Parathyroid adenoma (tissue), 2 donors: Measurements from ENCODE around the gene HCN2.

Source experiments
- H2AFZ ChIP-seq: fragments of 300-600 bp; sonication (generic); one replicate; pipeline ENCODE4 v1.7.0; 2017; ENCODE audit warnings: antibody characterized with exemption, mild to moderate bottlenecking
- H3K27ac ChIP-seq: fragments of 300-600 bp; sonication (generic); one replicate; pipeline ENCODE4 v1.7.0; 2017
- H3K27me3 ChIP-seq: fragments of 300-600 bp; sonication (generic); one replicate; pipeline ENCODE4 v1.7.0; 2017; ENCODE audit warnings: low read length; ENCODE audit not compliant: control insufficient read depth, insufficient read depth
- H3K36me3 ChIP-seq: fragments of 300-600 bp; sonication (generic); one replicate; pipeline ENCODE4 v1.7.0; 2017; ENCODE audit warnings: low read length; ENCODE audit not compliant: control insufficient read depth, insufficient read depth
- H3K4me1 ChIP-seq: fragments of 300-600 bp; sonication (generic); one replicate; pipeline ENCODE4 v1.7.0; 2017; ENCODE audit warnings: control low read depth
- H3K4me2 ChIP-seq: fragments of 300-600 bp; sonication (generic); one replicate; pipeline ENCODE4 v1.7.0; 2017; ENCODE audit warnings: low read length
- H3K4me3 ChIP-seq: fragments of 300-600 bp; sonication (generic); one replicate; pipeline ENCODE4 v1.7.0; 2017; ENCODE audit warnings: low read depth, low read length
- H3K79me2 ChIP-seq: fragments of 300-600 bp; sonication (generic); one replicate; pipeline ENCODE4 v1.7.0; 2017; ENCODE audit warnings: control low read depth
- H3K9ac ChIP-seq: fragments of 300-600 bp; sonication (generic); one replicate; pipeline ENCODE4 v1.7.0; 2017; ENCODE audit warnings: mild to moderate bottlenecking
- H3K9me3 ChIP-seq: fragments of 300-600 bp; sonication (generic); one replicate; pipeline ENCODE4 v1.7.0; 2017; ENCODE audit warnings: low read length; ENCODE audit not compliant: control insufficient read depth
- CTCF ChIP-seq: fragments of 300-600 bp; sonication (generic); IDR thresholded peaks from one replicate; pipeline ENCODE4 v1.7.0; 2017; ENCODE audit warnings: antibody characterized with exemption, mild to moderate bottlenecking
- donor health status: primary hyperparathyroidism.

The HCN2 gene

GRCh38 chr19:658916-659839 lies 69.5 kb downstream of the HCN2 start:
- no peak overlapping the region for H3K9ac ChIP-seq
- peaks cover 64% of the 10 kb centered on the region for H3K79me2 ChIP-seq
- H3K9me3 ChIP-seq, result no peaks in the 10 kb centered on the region
- no peak overlapping the region for H2AFZ ChIP-seq
- TF ChIP-seq CTCF, result no peak
- no peaks in the 10 kb centered on the region for H3K36me3 ChIP-seq
- H3K27me3 ChIP-seq, result no peaks in the 10 kb centered on the region
- H3K4me1 ChIP-seq, result peaks cover 12% of the 10 kb centered on the region
- no peak overlapping the region for H3K4me3 ChIP-seq
- no peak overlapping the region for H3K4me2 ChIP-seq
- H3K27ac ChIP-seq, result no peak overlapping the region

GRCh38 chr19:660793-661426 lies 71.2 kb downstream of the HCN2 start:
- peaks cover 12% of the 10 kb centered on the region for H3K4me1 ChIP-seq
- H3K4me3 ChIP-seq, result peak overlapping the region; percentile 74
- H3K27me3 ChIP-seq, result no peaks in the 10 kb centered on the region
- H3K27ac ChIP-seq, result no peak overlapping the region
- TF ChIP-seq CTCF, result no peak
- H2AFZ ChIP-seq, result no peak overlapping the region
- H3K79me2 ChIP-seq, result peaks cover 53% of the 10 kb centered on the region
- no peak overlapping the region for H3K9ac ChIP-seq
- H3K4me2 ChIP-seq, result peak overlapping the region; percentile 87
- H3K9me3 ChIP-seq, result no peaks in the 10 kb centered on the region
- H3K36me3 ChIP-seq, result no peaks in the 10 kb centered on the region

DNA sequence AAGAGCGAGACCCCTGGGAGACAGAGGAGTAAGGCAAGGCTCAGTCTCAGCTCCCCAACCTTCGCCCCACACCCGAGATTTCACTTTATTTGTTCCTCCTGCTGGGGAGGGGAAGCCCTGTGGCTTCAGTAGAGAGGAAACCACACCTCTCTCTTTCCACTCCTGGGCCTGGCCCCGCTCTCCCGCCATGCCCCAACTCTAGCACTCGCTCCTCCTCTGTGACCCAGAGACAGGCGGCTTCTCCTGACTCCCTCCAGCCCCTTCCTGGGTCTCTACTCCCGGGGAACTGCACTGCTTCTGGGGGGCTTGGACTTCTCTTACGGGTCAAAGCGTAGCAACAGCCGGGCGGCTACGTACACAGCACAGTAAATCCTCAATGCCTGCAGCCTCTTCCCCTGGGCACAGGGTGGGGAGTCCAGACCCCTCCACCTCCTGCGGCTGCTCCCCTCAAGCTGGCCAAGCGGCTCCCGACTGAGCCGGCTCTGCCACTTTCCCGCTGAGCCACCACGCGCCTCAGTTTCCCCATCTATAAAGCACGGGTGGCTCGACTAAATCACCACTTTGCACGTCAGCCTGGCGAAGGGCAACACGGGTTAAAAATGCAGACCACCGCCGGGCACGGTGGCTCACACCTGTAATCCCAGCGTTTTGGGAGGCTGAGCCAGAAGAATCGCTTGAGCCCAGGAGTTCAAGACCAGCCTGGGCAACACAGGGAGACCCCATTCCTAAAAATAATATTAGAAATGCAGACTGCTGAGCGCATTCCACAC lies 71.9 kb downstream of the HCN2 start:
- no peak overlapping the region for H2AFZ ChIP-seq
- TF ChIP-seq CTCF, result no peak
- no peaks in the 10 kb centered on the region for H3K27me3 ChIP-seq
- H3K9me3 ChIP-seq, result no peaks in the 10 kb centered on the region
- no peak overlapping the region for H3K27ac ChIP-seq
- H3K79me2 ChIP-seq, result peaks cover 52% of the 10 kb centered on the region
- H3K4me2 ChIP-seq, result peak overlapping the region; percentile 87
- H3K4me3 ChIP-seq, result peak overlapping the region; percentile 74
- no peaks in the 10 kb centered on the region for H3K36me3 ChIP-seq
- H3K4me1 ChIP-seq, result peaks cover 12% of the 10 kb centered on the region
- peak overlapping the region; percentile 25 for H3K9ac ChIP-seq

- H3K27ac ChIP-seq, result peak overlapping the region; percentile 4
- H3K4me2 ChIP-seq, result peak overlapping the region; percentile 87
- no peak for TF ChIP-seq CTCF
- peaks cover 49% of the 10 kb centered on the region for H3K79me2 ChIP-seq
- H3K4me3 ChIP-seq, result peak overlapping the region; percentile 74
- peak overlapping the region; percentile 67 for H3K9ac ChIP-seq
- H3K4me1 ChIP-seq, result peaks cover 12% of the 10 kb centered on the region
- peak overlapping the region; percentile 64 for H2AFZ ChIP-seq
- H3K27me3 ChIP-seq, result no peaks in the 10 kb centered on the region
- H3K36me3 ChIP-seq, result no peaks in the 10 kb centered on the region
- H3K9me3 ChIP-seq, result no peaks in the 10 kb centered on the region
These were observed 72.7 kb downstream of the HCN2 start for GRCh38 chr19:662207-662961.
